ENCODE data around the gene ZFHX3. TPM values are rescaled to one million over a fixed set of nuclear protein-coding genes. Genes with fewer than 3 reads are reported as not detected.

The ZFHX3 gene
- polyA plus RNA-seq, 1 donor (not counting 4 experiments of a cell fraction or from before 2014, with no cell fraction given), result 1.2 TPM

GRCh38 chr16:72875291-72876031, 172.5 kb downstream of the ZFHX3 start:
- dilution Hi-C loops (cut with MboI; ENCODE audit: extremely low pct_ligation_motif_present, low sequenced_read_pairs), result no loop called here
- no peaks in the 10 kb centered on the region for H3K36me3 ChIP-seq (ENCODE audit: control insufficient read depth in 2 of 2, extremely low read depth in 1 of 2, insufficient read depth in 2 of 2, low read length in 2 of 2)
- TF ChIP-seq CTCF (optimal IDR thresholded peaks at IDR 0.05 in 1 of 3, IDR thresholded peaks at IDR 0.05 in 1 of 3, conservative IDR thresholded peaks at IDR 0.05 in 1 of 3; ENCODE audit: extremely low read depth in 1 of 3, insufficient read depth in 2 of 3, low read length in 3 of 3) (no peak), EZH2 (IDR thresholded peaks at IDR 0.05; ENCODE audit: low read length) (no peak)
- no peaks in the 10 kb centered on the region for H3K9me1 ChIP-seq (ENCODE audit: control insufficient read depth, extremely low read depth, insufficient read depth, low read length)
- peaks cover 35% of the 10 kb centered on the region for H3K4me1 ChIP-seq (ENCODE audit: control insufficient read depth, extremely low read depth, insufficient read depth, low read length)
- H3K27ac ChIP-seq (ENCODE audit: control insufficient read depth, insufficient read depth, low read length), result no peak overlapping the region
- no peaks in the 10 kb centered on the region for H3K9me3 ChIP-seq (ENCODE audit: control insufficient read depth, low read depth, low read length)
- no peak overlapping the region for H3K9ac ChIP-seq (ENCODE audit: control insufficient read depth, extremely low read depth, insufficient read depth, low read length)
- H2AFZ ChIP-seq (ENCODE audit: control insufficient read depth, low read length), result no peak overlapping the region
- H3K4me2 ChIP-seq (ENCODE audit: control insufficient read depth, extremely low read depth, insufficient read depth, low read depth, low read length), result peak overlapping the region; percentile 53
- no peaks in the 10 kb centered on the region for H3K27me3 ChIP-seq (ENCODE audit: control insufficient read depth, extremely low read depth, insufficient read depth, low read length)
- FAIRE-seq (no peak), DNase-seq (ENCODE audit: low read depth, low spot score) (no peak)
- H3K4me3 ChIP-seq (ENCODE audit: control insufficient read depth in 2 of 3, extremely low read depth in 1 of 3, insufficient read depth in 2 of 3, low read depth in 1 of 3, low read length in 3 of 3), result no peak overlapping the region
- H3K79me2 ChIP-seq (ENCODE audit: control insufficient read depth, insufficient read depth, low read length), result no peaks in the 10 kb centered on the region
- H4K20me1 ChIP-seq (ENCODE audit: control insufficient read depth, extremely low read depth, insufficient read depth, low read length), result no peaks in the 10 kb centered on the region

- no peaks in the 10 kb centered on the region for H4K20me1 ChIP-seq (ENCODE audit: control insufficient read depth, extremely low read depth, insufficient read depth, low read length)
- no peaks in the 10 kb centered on the region for H3K36me3 ChIP-seq (ENCODE audit: control insufficient read depth in 2 of 2, extremely low read depth in 1 of 2, insufficient read depth in 2 of 2, low read length in 2 of 2)
Observed at GRCh38 chr16:72873853-72874252, 174.1 kb downstream of the ZFHX3 start.

More at GRCh38 chr16:72873853-72874252, 174.1 kb downstream of the ZFHX3 start:
- Histone ChIP-seq H3K9me1 (ENCODE audit: control insufficient read depth, extremely low read depth, insufficient read depth, low read length) (no peaks in the 10 kb centered on the region), H3K27me3 (ENCODE audit: control insufficient read depth, extremely low read depth, insufficient read depth, low read length) (no peaks in the 10 kb centered on the region), H3K27ac (ENCODE audit: control insufficient read depth, insufficient read depth, low read length) (no peak overlapping the region), H3K4me2 (ENCODE audit: control insufficient read depth, extremely low read depth, insufficient read depth, low read depth, low read length) (no peak overlapping the region), H3K4me1 (ENCODE audit: control insufficient read depth, extremely low read depth, insufficient read depth, low read length) (peaks cover 35% of the 10 kb centered on the region), H3K9me3 (ENCODE audit: control insufficient read depth, low read depth, low read length) (no peaks in the 10 kb centered on the region), H3K9ac (ENCODE audit: control insufficient read depth, extremely low read depth, insufficient read depth, low read length) (no peak overlapping the region), H2AFZ (ENCODE audit: control insufficient read depth, low read length) (no peak overlapping the region), H3K79me2 (ENCODE audit: control insufficient read depth, insufficient read depth, low read length) (no peaks in the 10 kb centered on the region), H3K4me3 (ENCODE audit: control insufficient read depth in 2 of 3, extremely low read depth in 1 of 3, insufficient read depth in 2 of 3, low read depth in 1 of 3, low read length in 3 of 3) (no peak overlapping the region)
- TF ChIP-seq EZH2 (IDR thresholded peaks at IDR 0.05; ENCODE audit: low read length) (no peak), CTCF (optimal IDR thresholded peaks at IDR 0.05 in 1 of 3, IDR thresholded peaks at IDR 0.05 in 1 of 3, conservative IDR thresholded peaks at IDR 0.05 in 1 of 3; ENCODE audit: extremely low read depth in 1 of 3, insufficient read depth in 2 of 3, low read length in 3 of 3) (no peak)
- DNase-seq (ENCODE audit: low read depth, low spot score), result no peak
- FAIRE-seq, result no peak
- dilution Hi-C loops (cut with MboI; ENCODE audit: extremely low pct_ligation_motif_present, low sequenced_read_pairs), result no loop called here
